NOMO-1 treated with DMSO at 0.1 percent for 48 hours (cell line): Measurements from ENCODE around the gene RPS6KL1.
A peak's percentile ranks its signal among the peaks of the same experiment; 100 is the strongest.

Experiments used
- DNase-seq: peaks from one replicate; lab custom pipeline; 2025; ENCODE audit not compliant: unreplicated experiment; lab: John Stamatoyannopoulos, UW

The RPS6KL1 gene

DNA sequence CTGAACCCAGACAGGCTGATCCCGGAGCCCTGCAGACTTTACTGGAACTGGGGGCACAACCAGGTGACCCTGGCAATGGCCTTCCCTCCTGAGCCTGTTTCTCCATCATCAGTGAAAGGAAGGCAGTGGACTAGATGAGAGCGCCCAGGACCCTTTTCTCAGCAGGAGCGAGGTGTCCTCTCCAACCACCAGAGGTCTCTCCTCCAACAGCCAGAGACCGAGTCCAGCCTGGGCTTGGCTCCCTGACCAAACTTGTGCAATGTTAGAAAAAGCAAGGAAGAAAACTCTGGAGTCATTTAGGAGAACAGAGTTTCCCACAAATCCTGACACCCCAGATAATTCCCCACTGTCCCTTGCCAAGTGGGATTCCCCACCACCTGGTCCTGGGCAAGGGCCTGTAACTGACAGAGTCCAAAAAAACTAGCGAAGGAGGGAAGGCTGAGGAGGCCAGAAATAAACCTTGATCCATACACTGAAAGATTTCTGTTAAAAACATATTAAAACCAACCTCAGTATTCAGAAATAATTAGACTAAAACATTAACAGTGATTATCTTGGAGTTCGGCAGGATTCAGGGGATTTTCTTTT lies 9.0 kb downstream of the RPS6KL1 start:
- DNase-seq = peak; percentile 8

DNA sequence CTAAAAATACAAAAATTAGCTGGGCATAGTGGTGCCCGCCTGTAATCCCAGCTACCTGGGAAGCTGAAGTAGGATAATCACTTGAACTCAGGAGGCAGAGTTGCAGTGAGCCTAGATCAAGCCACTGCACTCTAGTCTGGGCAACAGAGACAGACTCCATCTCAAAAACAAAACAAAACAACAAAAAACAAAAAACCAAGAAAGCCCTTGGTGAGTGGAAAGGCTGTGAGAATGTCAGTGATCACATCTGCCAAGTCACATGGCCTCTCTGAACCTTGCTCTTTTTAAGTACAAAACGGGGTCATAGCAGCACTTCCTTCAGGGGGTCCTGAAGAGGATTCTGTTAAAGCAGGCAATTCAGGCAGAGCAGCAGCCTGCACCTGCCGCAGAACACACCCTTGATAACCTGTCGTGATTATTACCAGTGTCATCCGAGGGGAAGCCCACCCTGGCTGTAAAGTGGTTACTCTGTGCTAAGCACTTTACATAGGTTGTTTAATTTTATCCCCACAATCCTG lies 9.6 kb downstream of the RPS6KL1 start:
- DNase-seq = no peak

- DNase-seq = no peak
Measured at GRCh38 chr14:74912801-74913200, 10.3 kb downstream of the RPS6KL1 start.

DNA sequence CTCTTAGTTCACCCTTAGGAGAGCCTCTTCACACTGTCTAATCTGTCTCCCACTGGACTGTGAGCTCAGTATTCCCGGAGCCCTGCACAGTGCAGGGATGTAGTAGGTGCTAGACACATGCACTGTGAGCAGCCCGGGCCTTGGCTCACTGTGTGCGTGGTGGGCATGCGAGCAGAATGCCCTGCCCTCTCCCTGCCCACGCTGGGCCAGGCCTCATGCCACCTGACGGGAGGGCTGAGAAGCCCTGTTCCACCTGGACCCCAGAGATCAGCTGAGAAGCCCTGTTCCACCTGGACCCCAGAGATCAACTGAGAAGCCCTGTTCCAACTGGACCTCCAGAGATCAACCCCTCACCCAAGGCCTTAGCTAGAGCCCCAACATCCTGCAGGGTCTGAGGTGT lies 10.9 kb downstream of the RPS6KL1 start:
- no peak for DNase-seq

GRCh38 chr14:74911704-74912103 lies 11.4 kb downstream of the RPS6KL1 start:
- no peak for DNase-seq

DNA sequence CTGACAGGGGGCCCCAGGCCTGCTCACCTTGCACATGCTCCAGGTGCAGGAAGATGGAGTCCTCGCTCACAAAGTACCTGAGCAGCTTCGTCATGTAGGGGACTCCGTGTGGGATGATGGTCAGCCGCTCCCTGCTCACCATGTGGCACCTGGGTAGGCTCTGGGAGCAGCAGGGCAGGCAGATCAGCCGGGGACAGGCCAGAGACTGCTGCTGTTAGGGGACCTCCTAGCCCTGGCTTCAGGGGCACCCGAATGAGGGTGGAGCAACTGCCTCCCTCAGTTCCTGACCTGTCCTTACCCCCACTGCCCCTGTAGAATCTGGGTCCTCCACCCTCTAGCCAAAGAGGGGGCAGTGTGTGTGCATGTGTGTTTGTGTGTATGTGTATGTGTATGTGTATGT lies 11.8 kb downstream of the RPS6KL1 start:
- no peak for DNase-seq

DNA sequence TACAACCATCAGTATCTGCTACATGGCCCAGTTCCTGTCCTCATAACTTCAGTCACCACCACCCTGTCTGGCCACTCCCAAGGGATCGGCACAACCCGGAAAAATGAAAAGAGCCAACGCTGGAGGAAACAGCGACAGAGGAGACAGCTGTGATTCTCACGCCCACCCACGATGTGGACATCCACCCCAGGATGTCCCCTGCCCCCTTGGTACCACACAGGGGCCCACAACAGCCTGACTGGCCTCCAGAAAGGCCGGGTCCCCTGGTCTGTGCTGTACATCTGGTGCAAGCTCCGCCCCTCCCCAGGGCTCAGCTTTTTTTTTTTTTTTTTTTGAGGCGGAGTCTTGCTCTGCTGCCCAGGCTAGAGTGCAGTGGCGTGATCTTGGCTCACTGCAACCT lies 12.5 kb downstream of the RPS6KL1 start:
- DNase-seq = no peak

DNA sequence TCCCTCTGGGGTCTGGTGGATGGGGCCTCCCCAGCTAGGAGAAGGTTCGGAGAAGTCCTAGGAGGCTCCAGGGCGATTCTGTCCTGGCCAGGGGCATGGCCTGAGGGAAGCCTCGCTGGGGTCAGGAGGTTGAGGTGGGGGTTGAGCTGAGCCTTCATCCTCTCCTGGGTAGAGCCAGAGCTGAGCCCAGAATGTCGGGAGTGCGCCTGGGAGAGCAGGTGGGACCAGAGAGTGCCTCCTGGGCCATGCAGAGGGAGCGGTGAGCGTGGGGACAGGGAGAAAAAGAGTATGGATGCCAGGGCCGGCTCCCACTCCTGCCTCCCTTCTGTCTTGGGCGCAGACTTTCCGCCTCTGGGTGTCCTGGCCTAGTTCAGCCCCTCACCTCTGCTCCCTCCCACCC lies 13.1 kb downstream of the RPS6KL1 start:
- no peak for DNase-seq

GRCh38 chr14:74909501-74909900 lies 13.6 kb downstream of the RPS6KL1 start:
- no peak for DNase-seq

GRCh38 chr14:74908861-74909341 lies 14.2 kb downstream of the RPS6KL1 start:
- DNase-seq = no peak

DNA sequence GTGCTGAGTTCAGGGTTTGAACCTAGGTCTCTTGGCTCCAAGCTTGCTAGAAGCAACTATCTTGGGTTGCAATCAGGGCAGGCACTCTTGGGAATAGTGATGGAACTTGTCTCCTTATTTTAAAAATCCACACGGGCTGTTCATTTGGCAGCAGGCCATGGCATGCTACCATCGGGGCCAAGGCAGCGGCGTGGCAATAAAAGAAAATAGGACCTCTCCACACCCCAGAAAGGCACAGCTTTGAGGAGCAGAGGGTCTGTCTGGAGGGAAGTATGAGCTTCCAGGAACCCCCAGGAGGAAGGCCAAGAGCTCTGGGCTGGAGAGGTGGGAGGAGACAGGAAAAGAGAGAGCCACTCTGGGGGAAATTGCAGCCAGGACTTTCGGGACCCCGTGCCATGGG lies 15.3 kb downstream of the RPS6KL1 start:
- no peak for DNase-seq

GRCh38 chr14:74906925-74907521 lies 16.0 kb downstream of the RPS6KL1 start:
- no peak for DNase-seq

- peak; percentile 37 for DNase-seq
Measured at GRCh38 chr14:74905595-74906142, 17.4 kb downstream of the RPS6KL1 start.

- DNase-seq = no peak
Measured at GRCh38 chr14:74904635-74905503, 18.2 kb downstream of the RPS6KL1 start.

- DNase-seq = no peak
Measured at GRCh38 chr14:74902941-74903705, 19.9 kb downstream of the RPS6KL1 start.

- DNase-seq = no peak
Measured at GRCh38 chr14:74898694-74899093, 24.4 kb downstream of the RPS6KL1 start.

DNA sequence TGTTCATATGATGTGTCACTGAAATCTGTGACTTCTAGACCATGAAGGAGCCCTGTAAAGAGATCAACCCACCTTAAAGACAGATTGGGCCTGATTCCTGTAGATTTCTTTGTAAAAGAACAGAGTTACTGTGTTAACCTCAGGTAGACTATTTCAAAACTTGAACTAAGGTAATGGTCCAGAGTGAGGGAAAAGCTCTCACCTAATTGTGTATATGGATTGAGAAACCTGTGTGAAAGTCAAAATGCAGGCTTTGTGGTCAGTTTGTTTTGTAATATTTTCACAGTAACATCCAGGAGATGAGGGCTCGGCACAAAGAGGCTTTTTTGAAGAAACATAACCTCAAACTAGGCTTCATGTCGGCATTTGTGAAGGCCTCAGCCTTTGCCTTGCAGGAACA lies 25.0 kb downstream of the RPS6KL1 start:
- no peak for DNase-seq

GRCh38 chr14:74897642-74898041 lies 25.4 kb downstream of the RPS6KL1 start:
- DNase-seq = no peak

GRCh38 chr14:74896400-74896799 lies 26.7 kb downstream of the RPS6KL1 start:
- no peak for DNase-seq

- DNase-seq = peak; percentile 52
Measured at GRCh38 chr14:74893614-74894091, 29.4 kb downstream of the RPS6KL1 start.

DNA sequence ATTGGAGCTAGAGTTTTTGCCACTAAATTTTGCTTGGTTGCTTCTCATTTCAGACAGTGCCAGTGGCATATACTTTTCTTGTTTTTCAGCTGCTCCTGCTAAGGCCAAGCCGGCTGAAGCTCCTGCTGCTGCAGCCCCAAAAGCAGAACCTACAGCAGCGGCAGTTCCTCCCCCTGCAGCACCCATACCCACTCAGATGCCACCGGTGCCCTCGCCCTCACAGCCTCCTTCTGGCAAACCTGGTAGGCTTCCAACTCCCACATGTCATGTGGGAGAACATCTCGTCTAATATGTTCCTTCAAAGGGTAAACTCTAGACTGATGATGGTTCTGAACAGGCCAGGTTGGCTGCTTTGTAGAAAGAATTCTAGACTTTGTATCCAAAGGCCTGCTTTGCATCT lies 30.3 kb downstream of the RPS6KL1 start:
- DNase-seq = peak; percentile 14
